GM12878 (cell line): Measurements from ENCODE around the gene UGT1A8.

Experiments
- BCL3 ChIP-seq: IDR thresholded peaks from 2 replicates; pipeline ENCODE4 v1.6.1; 2011; ENCODE audit warnings: borderline replicate concordance, low read depth, mild to moderate bottlenecking, moderate library complexity, low read length; ENCODE audit not compliant: insufficient read depth, poor library complexity, severe bottlenecking
- CHD1 ChIP-seq: IDR thresholded peaks from 2 replicates; pipeline ENCODE4 v1.6.1; 2012; ENCODE audit warnings: low read depth, low read length, improper control_type of control experiment
- CREB1 ChIP-seq: IDR thresholded peaks from 2 replicates; pipeline ENCODE4 v1.6.1; 2012; ENCODE audit warnings: low read depth, mild to moderate bottlenecking, inconsistent platforms
- POLR2A ChIP-seq: IDR thresholded peaks from 2 replicates; pipeline ENCODE4 v1.6.1; 2011; ENCODE audit warnings: low read depth, mild to moderate bottlenecking, low read length
- SP1 ChIP-seq: IDR thresholded peaks from one replicate; pipeline ENCODE4 v1.6.1; 2011; ENCODE audit warnings: low read depth, low read length
- TAF1 ChIP-seq: IDR thresholded peaks from 2 replicates; pipeline ENCODE4 v1.6.1; 2011; ENCODE audit warnings: mild to moderate bottlenecking, low read depth, low read length, borderline replicate concordance
- ZBTB33 ChIP-seq: fragments of 450-650 bp; IDR thresholded peaks from 2 replicates; pipeline ENCODE4 v1.6.1; 2017; ENCODE audit warnings: mild to moderate bottlenecking
- TF ChIP-seq, protein P1 (sequence below), 3 experiments: IDR thresholded peaks in 2 of 3; conservative IDR thresholded peaks in 1 of 3; 2 replicates each; pipeline ENCODE4 v1.5.1; 2011; ENCODE audit warnings: low read depth in 3 of 3, low read length in 3 of 3, mild to moderate bottlenecking in 3 of 3, control low read depth in 2 of 3, moderate library complexity in 2 of 3, inconsistent platforms in 1 of 3, mixed read lengths in 1 of 3; ENCODE audit not compliant: control insufficient read depth in 2 of 3, insufficient read depth in 1 of 3; ENCODE audit errors: extremely low read depth in 1 of 3
- TF ChIP-seq, protein P2 (sequence below): IDR thresholded peaks from 2 replicates; pipeline ENCODE4 v1.6.1; 2012; ENCODE audit warnings: low read depth, low read length, improper control_type of control experiment

GRCh38 chr2:233714121-233714520 is 96.7 kb downstream of the UGT1A8 start:
- TF ChIP-seq, protein P1, sequence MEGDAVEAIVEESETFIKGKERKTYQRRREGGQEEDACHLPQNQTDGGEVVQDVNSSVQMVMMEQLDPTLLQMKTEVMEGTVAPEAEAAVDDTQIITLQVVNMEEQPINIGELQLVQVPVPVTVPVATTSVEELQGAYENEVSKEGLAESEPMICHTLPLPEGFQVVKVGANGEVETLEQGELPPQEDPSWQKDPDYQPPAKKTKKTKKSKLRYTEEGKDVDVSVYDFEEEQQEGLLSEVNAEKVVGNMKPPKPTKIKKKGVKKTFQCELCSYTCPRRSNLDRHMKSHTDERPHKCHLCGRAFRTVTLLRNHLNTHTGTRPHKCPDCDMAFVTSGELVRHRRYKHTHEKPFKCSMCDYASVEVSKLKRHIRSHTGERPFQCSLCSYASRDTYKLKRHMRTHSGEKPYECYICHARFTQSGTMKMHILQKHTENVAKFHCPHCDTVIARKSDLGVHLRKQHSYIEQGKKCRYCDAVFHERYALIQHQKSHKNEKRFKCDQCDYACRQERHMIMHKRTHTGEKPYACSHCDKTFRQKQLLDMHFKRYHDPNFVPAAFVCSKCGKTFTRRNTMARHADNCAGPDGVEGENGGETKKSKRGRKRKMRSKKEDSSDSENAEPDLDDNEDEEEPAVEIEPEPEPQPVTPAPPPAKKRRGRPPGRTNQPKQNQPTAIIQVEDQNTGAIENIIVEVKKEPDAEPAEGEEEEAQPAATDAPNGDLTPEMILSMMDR (IDR thresholded peaks at IDR 0.05 in 2 of 3, conservative IDR thresholded peaks at IDR 0.05 in 1 of 3; ENCODE audit: control insufficient read depth in 2 of 3, extremely low read depth in 1 of 3, insufficient read depth in 1 of 3, low read depth in 3 of 3, low read length in 3 of 3) = no peak
- TF ChIP-seq POLR2A (no peak), TAF1 (no peak), CREB1 (no peak), BCL3 (no peak), CHD1 (no peak), SP1 (no peak), ZBTB33 (no peak)
- TF ChIP-seq, protein P2, sequence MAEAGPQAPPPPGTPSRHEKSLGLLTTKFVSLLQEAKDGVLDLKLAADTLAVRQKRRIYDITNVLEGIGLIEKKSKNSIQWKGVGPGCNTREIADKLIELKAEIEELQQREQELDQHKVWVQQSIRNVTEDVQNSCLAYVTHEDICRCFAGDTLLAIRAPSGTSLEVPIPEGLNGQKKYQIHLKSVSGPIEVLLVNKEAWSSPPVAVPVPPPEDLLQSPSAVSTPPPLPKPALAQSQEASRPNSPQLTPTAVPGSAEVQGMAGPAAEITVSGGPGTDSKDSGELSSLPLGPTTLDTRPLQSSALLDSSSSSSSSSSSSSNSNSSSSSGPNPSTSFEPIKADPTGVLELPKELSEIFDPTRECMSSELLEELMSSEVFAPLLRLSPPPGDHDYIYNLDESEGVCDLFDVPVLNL = no peak
